Measurements from ENCODE around the gene XRN2. TPM values are rescaled to one million over a fixed set of nuclear protein-coding genes. Genes with fewer than 3 reads are reported as not detected.

Gene XRN2, protein sequence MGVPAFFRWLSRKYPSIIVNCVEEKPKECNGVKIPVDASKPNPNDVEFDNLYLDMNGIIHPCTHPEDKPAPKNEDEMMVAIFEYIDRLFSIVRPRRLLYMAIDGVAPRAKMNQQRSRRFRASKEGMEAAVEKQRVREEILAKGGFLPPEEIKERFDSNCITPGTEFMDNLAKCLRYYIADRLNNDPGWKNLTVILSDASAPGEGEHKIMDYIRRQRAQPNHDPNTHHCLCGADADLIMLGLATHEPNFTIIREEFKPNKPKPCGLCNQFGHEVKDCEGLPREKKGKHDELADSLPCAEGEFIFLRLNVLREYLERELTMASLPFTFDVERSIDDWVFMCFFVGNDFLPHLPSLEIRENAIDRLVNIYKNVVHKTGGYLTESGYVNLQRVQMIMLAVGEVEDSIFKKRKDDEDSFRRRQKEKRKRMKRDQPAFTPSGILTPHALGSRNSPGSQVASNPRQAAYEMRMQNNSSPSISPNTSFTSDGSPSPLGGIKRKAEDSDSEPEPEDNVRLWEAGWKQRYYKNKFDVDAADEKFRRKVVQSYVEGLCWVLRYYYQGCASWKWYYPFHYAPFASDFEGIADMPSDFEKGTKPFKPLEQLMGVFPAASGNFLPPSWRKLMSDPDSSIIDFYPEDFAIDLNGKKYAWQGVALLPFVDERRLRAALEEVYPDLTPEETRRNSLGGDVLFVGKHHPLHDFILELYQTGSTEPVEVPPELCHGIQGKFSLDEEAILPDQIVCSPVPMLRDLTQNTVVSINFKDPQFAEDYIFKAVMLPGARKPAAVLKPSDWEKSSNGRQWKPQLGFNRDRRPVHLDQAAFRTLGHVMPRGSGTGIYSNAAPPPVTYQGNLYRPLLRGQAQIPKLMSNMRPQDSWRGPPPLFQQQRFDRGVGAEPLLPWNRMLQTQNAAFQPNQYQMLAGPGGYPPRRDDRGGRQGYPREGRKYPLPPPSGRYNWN
- total RNA-seq = 99.1 and 112 TPM in 2 replicates

GRCh38 chr20:21303061-21303871, at the start of gene XRN2:
XRN2 (plus strand) TSS chr20:21303331; CDS start chr20:21303399, 68 bp downstream.

GRCh38 chr20:21397341-21398108, 94.4 kb downstream of the XRN2 start, which contains the start of gene NKX2-4:
NKX2-4 (minus strand) TSS chr20:21397526; CDS start chr20:21397399, 127 bp downstream.

Small RNAs within 50 kb of the gene (small RNA-seq; reads per million reads assigned to genes)
- not detected for gene RN7SKP140 (ENCODE audit: low replicate concordance)

Other genes starting within 250 kb of the XRN2 start
- gene LINC00237, start 197.0 kb upstream of the XRN2 start, total RNA-seq = not detected in 2 replicates
- 9.3 and 35.9 TPM in 2 replicates for gene KIZ, start 177.2 kb upstream of the XRN2 start, total RNA-seq
- gene NKX2-4, start 94.2 kb downstream of the XRN2 start, total RNA-seq = not detected in 2 replicates
- gene NKX2-2, start 210.7 kb downstream of the XRN2 start, total RNA-seq = not detected in 2 replicates